Lower leg skin (tissue), 4 donors: ENCODE results near the gene NT5DC4. TPM values are rescaled to one million over a fixed set of nuclear protein-coding genes. Genes with fewer than 3 reads are reported as not detected.
"Not testable (repeated sequence)": the region's sequence is repeated elsewhere in the genome, so short reads cannot be mapped to it uniquely, and the experiment has no call there.

ENCODE experiments used
- DNase-seq, 2 donors: peaks; one replicate each; pipeline ENCODE4 v3.0.0-alpha.2; 2019; ENCODE audit warnings: low spot score in 2 of 2
- H3K4me3 ChIP-seq: fragments of 200-600 bp; sonication (generic); 2 replicates; pipeline ENCODE4 v1.5.1; 2017; ENCODE audit warnings: mild to moderate bottlenecking, low read depth; ENCODE audit not compliant: poor library complexity, severe bottlenecking
- POLR2A ChIP-seq, 2 donors: fragments of 450-650 bp; IDR thresholded peaks; one replicate each; pipeline ENCODE4 v1.6.1; 2016 to 2017; ENCODE audit warnings: antibody characterized with exemption in 2 of 2, mild to moderate bottlenecking in 1 of 2, moderate library complexity in 1 of 2
- WGBS, 2 donors: methylation state at CpG; one replicate each; pipeline ENCODE4 v1.1.5; 2018; 5-methylcytosine and 5-hydroxymethylcytosine counted together
- intact Hi-C: fragments of 100-400 bp; cut with DNase I; formaldehyde crosslinking; loops from one replicate; pipeline ENCODE4 v1.15.0; 2023; ENCODE audit warnings: low total_unique reads
- total RNA-seq, 4 donors: library from RNA; depleted of rRNA; stranded (reverse); fragments of >200 nt; gene quantifications; one replicate each; pipeline ENCODE4 v1.1.0, GENCODE V29; 2016
- TF ChIP-seq, protein P1 (sequence below), 3 donors: fragments of 450-650 bp; IDR thresholded peaks; one replicate each; pipeline ENCODE4 v1.5.1; 2016; ENCODE audit warnings: antibody characterized with exemption in 3 of 3, mild to moderate bottlenecking in 3 of 3, moderate library complexity in 2 of 3

The NT5DC4 gene
- total RNA-seq, 4 donors from 2014 or later: not detected

DNA sequence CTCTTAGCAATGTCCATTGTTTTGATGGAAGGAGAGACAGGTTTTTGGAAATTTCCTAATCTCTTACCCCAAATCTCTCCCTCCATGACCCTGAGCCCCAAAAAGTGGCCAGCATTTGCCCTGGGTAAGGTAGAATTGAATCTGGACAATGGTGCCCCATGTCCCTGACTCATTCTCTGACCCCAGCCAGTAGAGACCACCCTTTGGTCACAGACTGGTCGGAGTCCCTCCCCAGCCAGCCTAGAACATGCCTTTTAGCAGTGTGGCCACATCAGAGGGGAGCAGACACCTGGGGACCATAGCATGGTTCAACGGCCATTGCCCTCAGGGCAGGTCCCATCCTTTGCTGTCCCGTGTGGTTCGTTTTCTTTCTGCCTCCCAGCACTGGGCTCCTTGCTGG, 6.5 kb upstream of the NT5DC4 start:
- TF ChIP-seq POLR2A (IDR thresholded peaks at IDR 0.05): no peak
- TF ChIP-seq, protein P1, sequence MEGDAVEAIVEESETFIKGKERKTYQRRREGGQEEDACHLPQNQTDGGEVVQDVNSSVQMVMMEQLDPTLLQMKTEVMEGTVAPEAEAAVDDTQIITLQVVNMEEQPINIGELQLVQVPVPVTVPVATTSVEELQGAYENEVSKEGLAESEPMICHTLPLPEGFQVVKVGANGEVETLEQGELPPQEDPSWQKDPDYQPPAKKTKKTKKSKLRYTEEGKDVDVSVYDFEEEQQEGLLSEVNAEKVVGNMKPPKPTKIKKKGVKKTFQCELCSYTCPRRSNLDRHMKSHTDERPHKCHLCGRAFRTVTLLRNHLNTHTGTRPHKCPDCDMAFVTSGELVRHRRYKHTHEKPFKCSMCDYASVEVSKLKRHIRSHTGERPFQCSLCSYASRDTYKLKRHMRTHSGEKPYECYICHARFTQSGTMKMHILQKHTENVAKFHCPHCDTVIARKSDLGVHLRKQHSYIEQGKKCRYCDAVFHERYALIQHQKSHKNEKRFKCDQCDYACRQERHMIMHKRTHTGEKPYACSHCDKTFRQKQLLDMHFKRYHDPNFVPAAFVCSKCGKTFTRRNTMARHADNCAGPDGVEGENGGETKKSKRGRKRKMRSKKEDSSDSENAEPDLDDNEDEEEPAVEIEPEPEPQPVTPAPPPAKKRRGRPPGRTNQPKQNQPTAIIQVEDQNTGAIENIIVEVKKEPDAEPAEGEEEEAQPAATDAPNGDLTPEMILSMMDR (IDR thresholded peaks at IDR 0.05): no peak
- DNase-seq: peak in 1 of 2 donors; percentile 57
- intact Hi-C loops: no loop called here
- no peak overlapping the region for H3K4me3 ChIP-seq
- 75 to 88% methylated on average over 4 of the region's 4 CpGs for WGBS, 2 donors

DNA sequence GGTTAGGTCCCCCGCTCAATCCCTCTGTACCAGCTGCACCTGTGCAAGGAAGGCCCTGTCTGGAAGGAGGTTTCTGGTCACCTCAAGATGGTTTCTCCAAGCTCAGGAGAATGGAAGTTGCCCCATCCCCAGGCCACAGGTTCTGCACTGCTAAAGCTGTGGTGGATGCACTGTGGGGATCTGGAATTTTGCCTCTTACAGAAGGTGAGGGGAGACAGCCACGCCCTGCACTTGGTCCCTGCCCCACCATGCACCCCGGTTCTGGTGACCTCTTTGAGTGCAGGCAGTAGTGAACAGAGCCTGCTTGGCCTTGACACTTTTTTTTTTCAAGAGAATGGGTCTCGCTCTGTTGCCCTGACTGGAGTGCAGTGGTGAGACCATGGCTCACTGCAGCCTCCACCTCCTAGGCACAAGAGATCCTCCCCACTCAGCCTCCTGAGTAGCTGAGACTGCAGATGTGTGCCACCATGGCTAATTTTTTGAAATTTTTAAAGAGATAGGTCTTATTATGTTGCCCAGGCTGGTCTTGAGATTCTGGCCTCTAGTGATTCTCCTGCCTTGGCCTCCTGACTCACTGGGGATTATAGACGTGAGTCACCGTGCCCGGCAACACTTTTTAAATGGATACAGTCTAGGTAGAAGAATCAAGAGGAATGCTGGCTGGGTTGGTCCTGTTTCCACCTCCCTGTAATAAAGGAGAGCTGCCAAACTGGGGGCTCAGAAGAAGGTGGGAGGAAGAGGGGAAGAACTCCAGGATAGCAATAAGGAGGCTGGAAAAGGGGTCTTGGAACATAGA, 5.8 kb upstream of the NT5DC4 start:
- intact Hi-C loops: no loop called here
- no peak for TF ChIP-seq POLR2A (IDR thresholded peaks at IDR 0.05)
- TF ChIP-seq, protein P1 (IDR thresholded peaks at IDR 0.05): no peak
- WGBS, 2 donors: 80 to 88% methylated on average over 7 of the region's 7 CpGs
- DNase-seq: peak in 1 of 2 donors; percentile 58
- no peak overlapping the region for H3K4me3 ChIP-seq

DNA sequence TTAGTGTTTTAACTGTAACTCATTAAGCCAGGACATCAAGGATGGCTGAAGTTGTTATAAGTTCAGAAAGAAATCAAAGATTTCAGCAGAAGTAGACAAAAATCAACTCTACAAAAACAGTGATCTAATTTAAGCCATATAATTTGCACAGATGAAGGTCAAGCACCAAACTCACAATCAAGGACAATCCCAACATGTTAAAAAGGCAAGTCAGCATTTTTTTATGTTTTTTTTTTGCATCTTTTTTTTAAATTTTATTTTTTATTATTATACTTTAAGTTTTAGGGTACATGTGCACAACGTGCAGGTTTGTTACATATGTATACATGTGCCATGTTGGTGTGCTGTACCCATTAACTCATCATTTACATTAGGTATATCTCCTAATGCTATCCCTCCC, 4.7 kb upstream of the NT5DC4 start:
- intact Hi-C loops: not testable (repeated sequence)

DNA sequence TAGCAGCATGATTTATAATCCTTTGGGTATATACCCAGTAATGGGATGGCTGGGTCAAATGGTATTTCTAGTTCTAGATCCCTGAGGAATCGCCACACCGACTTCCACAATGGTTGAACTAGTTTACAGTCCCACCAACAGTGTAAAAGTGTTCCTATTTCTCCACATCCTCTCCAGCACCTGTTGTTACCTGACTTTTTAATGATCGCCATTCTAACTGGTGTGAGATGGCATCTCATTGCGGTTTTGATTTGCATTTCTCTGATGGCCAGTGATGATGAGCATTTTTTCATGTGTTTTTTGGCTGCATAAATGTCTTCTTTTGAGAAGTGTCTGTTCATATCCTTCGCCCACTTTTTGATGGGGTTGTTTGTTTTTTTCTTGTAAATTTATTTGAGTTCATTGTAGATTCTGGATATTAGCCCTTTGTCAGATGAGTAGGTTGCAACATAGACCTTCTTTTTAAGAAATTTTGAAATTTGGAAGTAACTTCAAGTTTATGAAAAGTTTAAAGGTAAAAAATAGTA, 3.9 kb upstream of the NT5DC4 start:
- H3K4me3 ChIP-seq, DNase-seq, intact Hi-C loops: not testable (repeated sequence)
- WGBS, 2 donors: 84 to 94% methylated on average over 3 to 4 of the region's 5 CpGs

More for the DNA sequence above, 4.7 kb upstream of the NT5DC4 start:
- DNase-seq, H3K4me3 ChIP-seq: not testable (repeated sequence)
- 70 to 100% methylated on average over 1 of the region's 1 CpG for WGBS, 2 donors

DNA sequence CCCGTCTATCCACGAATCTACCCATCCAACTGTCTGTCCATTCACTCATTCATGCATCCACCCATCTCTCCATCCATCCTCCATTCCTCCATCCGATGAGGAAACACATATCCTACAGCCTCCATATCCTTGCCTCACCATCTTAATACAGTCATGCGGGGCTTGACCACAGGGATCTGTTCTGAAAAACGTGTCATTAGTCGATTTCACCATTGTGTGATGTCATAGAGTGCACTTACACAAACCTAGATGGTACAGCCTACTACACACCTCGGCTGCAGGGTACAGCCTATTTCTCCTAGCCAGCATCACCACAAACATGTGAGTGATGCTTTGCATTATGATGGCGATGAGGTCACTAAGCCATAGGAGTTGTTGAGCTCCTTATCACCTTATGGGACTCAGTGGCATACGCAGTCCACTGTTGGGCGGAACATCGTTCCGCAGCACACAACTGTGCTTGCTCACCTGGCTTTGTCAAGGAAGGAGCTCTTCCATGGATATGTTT, 1.9 kb upstream of the NT5DC4 start:
- intact Hi-C loops: no loop called here
- no peak overlapping the region for H3K4me3 ChIP-seq
- no peak for TF ChIP-seq POLR2A (IDR thresholded peaks at IDR 0.05)
- TF ChIP-seq, protein P1 (IDR thresholded peaks at IDR 0.05): no peak
- DNase-seq: no peak
- WGBS, 2 donors: 74 to 78% methylated on average over 12 of the region's 12 CpGs

DNA sequence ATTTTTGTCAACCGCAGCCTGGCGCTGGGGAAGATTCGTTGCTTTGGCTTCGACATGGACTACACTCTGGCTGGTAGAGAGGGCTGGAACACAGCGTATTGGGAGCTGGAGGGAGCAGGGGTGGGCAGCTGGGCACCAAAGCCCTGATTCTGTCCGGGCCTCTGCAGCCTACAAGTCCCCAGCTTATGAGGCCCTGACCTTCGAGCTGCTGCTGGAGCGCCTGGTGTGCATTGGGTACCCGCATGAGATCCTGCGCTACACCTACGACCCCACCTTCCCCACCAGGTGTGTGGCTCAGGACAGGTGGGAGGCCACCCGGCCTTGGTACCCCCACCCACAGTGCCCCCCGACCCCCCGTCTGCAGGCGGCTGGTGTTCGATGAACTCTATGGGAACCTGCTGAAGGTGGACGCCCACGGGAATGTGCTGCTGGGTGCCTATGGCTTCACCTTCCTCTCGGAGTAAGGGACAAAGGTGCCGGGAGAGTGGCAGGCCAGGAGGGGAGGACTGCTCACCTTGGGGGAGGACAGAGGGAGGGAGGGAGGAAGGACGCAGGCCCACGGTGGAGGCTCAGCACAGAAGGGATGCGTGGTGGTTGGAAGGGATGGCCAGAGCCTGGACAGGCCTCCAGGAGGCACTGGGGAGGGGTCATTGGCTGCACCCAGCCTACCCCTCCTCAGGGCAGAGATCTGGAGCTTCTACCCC, 1.2 kb downstream of the NT5DC4 start:
- no peak for DNase-seq
- TF ChIP-seq, protein P1 (IDR thresholded peaks at IDR 0.05): no peak
- TF ChIP-seq POLR2A (IDR thresholded peaks at IDR 0.05): no peak
- 85 to 91% methylated on average over 16 to 22 of the region's 23 CpGs for WGBS, 2 donors
- intact Hi-C loops: loop anchor here (10.0 kb wide), 1 partner anchor 237 kb away; the partner anchor contains the start of gene TTL
- H3K4me3 ChIP-seq: no peak overlapping the region
